HCT116 (cell line): ENCODE data around the gene SLC25A4. TPM values are rescaled to one million over a fixed set of nuclear protein-coding genes. Genes with fewer than 3 reads are reported as not detected.

Experiments used
- ATAC-seq: fragments of 200-7000 bp; cut with Tn5 transposase; 2 replicates; pipeline ENCODE4 v1.9.1; 2020; ENCODE audit warnings: mild to moderate bottlenecking, moderate library complexity
- BruUV-seq: library from RNA; stranded (reverse); fragments of 400-500 nt; replicated peaks from 2 replicates; lab custom pipeline; 2021; lab: Mats Ljungman, UMichigan
- CTCF ChIA-PET: fragments of 300-600 bp; sonication (Branson Sonifier 250); formaldehyde crosslinking; loops from one replicate; lab custom pipeline; 2021; ENCODE audit warnings: antibody characterized with exemption; lab: Charles Lee
- POLR2A ChIA-PET: fragments of 300-600, 350-600 bp; sonication (Branson Sonifier 250); formaldehyde crosslinking; loops from one replicate; lab custom pipeline; 2021; ENCODE audit warnings: antibody characterized with exemption; lab: Charles Lee
- RAD21 ChIA-PET, 2 experiments: fragments of 300-600 bp; sonication (Branson Sonifier 250); formaldehyde crosslinking; loops; one replicate each; lab custom pipeline; 2023; ENCODE audit warnings: low total read pairs in 2 of 2; ENCODE audit not compliant: uncharacterized antibody in 2 of 2, unreplicated experiment in 2 of 2, low non-redundant PET in 1 of 2; lab: Charles Lee
- DNase-seq: peaks from one replicate; pipeline ENCODE4 v3.0.0-alpha.2; 2010; ENCODE audit warnings: low read depth, low spot score
- H2AFZ ChIP-seq: fragments of 200-600 bp; shearing (Covaris generic), sonication (generic); 2 replicates; pipeline ENCODE4 v1.6.1; 2017; ENCODE audit warnings: low read depth, mixed run types, mixed read lengths, antibody characterized with exemption, low read length; ENCODE audit not compliant: poor library complexity, severe bottlenecking
- H3K27ac ChIP-seq: 2 replicates; pipeline ENCODE4 v1.5.1; 2012; ENCODE audit warnings: low read depth, low read length
- H3K27me3 ChIP-seq: fragments of 200-600 bp; sonication (generic); 2 replicates; pipeline ENCODE4 v1.6.1; 2016; ENCODE audit warnings: mixed run types, low read length, mixed read lengths; ENCODE audit not compliant: insufficient read depth
- H3K36me3 ChIP-seq, 2 experiments: fragments of 200-500 bp in 1 of 2; fragments of 200-600 bp in 1 of 2; sonication (Bioruptor generic) in 1 of 2; sonication (generic) in 1 of 2; 2 replicates each; pipeline versions ENCODE4 v1.5.1 to v1.6.1; 2014 to 2016; ENCODE audit warnings: low read length in 2 of 2, inconsistent platforms in 1 of 2, mixed read lengths in 1 of 2, mixed run types in 1 of 2; ENCODE audit not compliant: insufficient read depth in 2 of 2, control insufficient read depth in 1 of 2
- H3K4me1 ChIP-seq, 2 experiments: fragments of 200-600 bp in 1 of 2; sonication (generic) in 1 of 2; 2 replicates each; pipeline versions ENCODE4 v1.5.1 to v1.6.1; 2012 to 2017; ENCODE audit warnings: low read length in 2 of 2, inconsistent platforms in 1 of 2, mild to moderate bottlenecking in 1 of 2, mixed read lengths in 1 of 2, mixed run types in 1 of 2, moderate library complexity in 1 of 2; ENCODE audit not compliant: insufficient read depth in 2 of 2, control insufficient read depth in 1 of 2
- H3K4me2 ChIP-seq: fragments of 200-600 bp; sonication (generic); 2 replicates; pipeline ENCODE4 v1.6.1; 2017; ENCODE audit warnings: mixed run types, low read length, mixed read lengths
- H3K4me3 ChIP-seq, 2 experiments: fragments of 200-600 bp in 1 of 2; sonication (generic) in 1 of 2; replicated peaks in 1 of 2; 2 replicates each; pipeline ENCODE4 v1.5.1; 2011 to 2016; ENCODE audit warnings: low read length in 2 of 2, control low read depth in 1 of 2, low read depth in 1 of 2, mild to moderate bottlenecking in 1 of 2, mixed read lengths in 1 of 2, mixed run types in 1 of 2
- H3K79me2 ChIP-seq: fragments of 200-600 bp; sonication (generic); 2 replicates; pipeline ENCODE4 v1.6.1; 2017; ENCODE audit warnings: mild to moderate bottlenecking, mixed run types, low read length, moderate library complexity, mixed read lengths; ENCODE audit not compliant: insufficient read depth
- H3K9ac ChIP-seq: fragments of 200-600 bp; sonication (generic); 2 replicates; pipeline ENCODE4 v1.6.1; 2016; ENCODE audit warnings: low read length, mixed read lengths
- H3K9me2 ChIP-seq: fragments of 200-600 bp; sonication (generic), shearing (Covaris generic); 2 replicates; pipeline ENCODE4 v1.6.1; 2017; ENCODE audit warnings: mixed run types, mild to moderate bottlenecking, moderate library complexity; ENCODE audit not compliant: insufficient read depth
- H3K9me3 ChIP-seq, 2 experiments: fragments of 200-500 bp in 1 of 2; fragments of 200-600 bp in 1 of 2; sonication (Bioruptor generic) in 1 of 2; sonication (generic) in 1 of 2; 2 replicates each; pipeline ENCODE4 v1.6.1; 2014 to 2017; ENCODE audit warnings: low read length in 2 of 2, mixed read lengths in 2 of 2, inconsistent platforms in 1 of 2, low read depth in 1 of 2, mild to moderate bottlenecking in 1 of 2, mixed run types in 1 of 2, moderate library complexity in 1 of 2; ENCODE audit not compliant: control insufficient read depth in 1 of 2, insufficient read depth in 1 of 2
- H4K20me1 ChIP-seq: fragments of 200-600 bp; sonication (generic), shearing (Covaris generic); 2 replicates; pipeline ENCODE4 v1.6.1; 2017; ENCODE audit warnings: mixed run types, mild to moderate bottlenecking, moderate library complexity; ENCODE audit not compliant: insufficient read depth
- ATF3 ChIP-seq: IDR thresholded peaks from 2 replicates; pipeline ENCODE4 v1.6.1; 2012
- ELF1 ChIP-seq: IDR thresholded peaks from 2 replicates; pipeline ENCODE4 v1.6.1; 2012; ENCODE audit warnings: low read depth, borderline replicate concordance
- EZH2 ChIP-seq: fragments of 200-600 bp; sonication (generic); IDR thresholded peaks from 2 replicates; pipeline ENCODE4 v1.6.1; 2017; ENCODE audit warnings: antibody characterized with exemption, mixed run types
- FOSL1 ChIP-seq: IDR thresholded peaks from 2 replicates; pipeline ENCODE4 v1.6.1; 2012; ENCODE audit warnings: low read depth
- JUND ChIP-seq: IDR thresholded peaks from 2 replicates; pipeline ENCODE4 v1.6.1; 2012
- MAX ChIP-seq: IDR thresholded peaks from 2 replicates; pipeline ENCODE4 v1.6.1; 2012
- REST ChIP-seq: IDR thresholded peaks from 2 replicates; pipeline ENCODE4 v1.6.1; 2012; ENCODE audit warnings: low read depth
- SP1 ChIP-seq: IDR thresholded peaks from 2 replicates; pipeline ENCODE4 v1.6.1; 2012; ENCODE audit warnings: low read depth
- TCF7L2 ChIP-seq: IDR thresholded peaks from 2 replicates; pipeline ENCODE4 v1.7.0; 2011; ENCODE audit warnings: borderline replicate concordance, inconsistent platforms; ENCODE audit not compliant: insufficient read depth, insufficient read length; ENCODE audit errors: extremely low read depth
- ZFX ChIP-seq: fragments of 450-650 bp; IDR thresholded peaks from 2 replicates; pipeline ENCODE4 v1.6.1; 2017
- intact Hi-C: fragments of 100-400 bp; cut with micrococcal nuclease; formaldehyde crosslinking; loops from 2 replicates; pipeline ENCODE4 v1.10.0; 2022
- total RNA-seq: library from RNA; stranded (reverse); gene quantifications from one replicate; pipeline ENCODE4 v1.2.1, GENCODE V29; 2021; ENCODE audit not compliant: unreplicated experiment

The SLC25A4 gene
- total RNA-seq, 1 experiment from 2014 or later = 27.9 TPM

GRCh38 chr4:185165605-185166063 lies 22.6 kb downstream of the SLC25A4 start:
- no peak for DNase-seq
- no peak for ATAC-seq
- no peak overlapping the region for H3K4me2 ChIP-seq
- POLR2A ChIA-PET = no interaction called here
- no peak overlapping the region for H3K4me3 ChIP-seq
- H3K9ac ChIP-seq = no peak overlapping the region
- H2AFZ ChIP-seq = no peak overlapping the region
- no peak overlapping the region for H3K27ac ChIP-seq
- H4K20me1 ChIP-seq = 0 out of 2 replicates have a peak, but pooled peaks cover 5% of the 10 kb centered on the region
- no peaks in the 10 kb centered on the region for H3K9me3 ChIP-seq
- H3K4me1 ChIP-seq = no peaks in the 10 kb centered on the region; a peak in 1 of 4 replicates
- peaks cover 7 to 34% of the 10 kb centered on the region in 2 experiments; a peak in 3 of 4 replicates for H3K36me3 ChIP-seq
- TF ChIP-seq REST = no peak
- no peak for TF ChIP-seq ELF1
- TF ChIP-seq MAX = no peak
- no peak for TF ChIP-seq SP1
- no peak for TF ChIP-seq JUND
- no peak for TF ChIP-seq TCF7L2
- TF ChIP-seq FOSL1 = no peak
- TF ChIP-seq ATF3 = no peak
- no peak for TF ChIP-seq EZH2
- no peak for TF ChIP-seq ZFX
- TF ChIP-seq, all 23 proteins: peak for 0
- Histone ChIP-seq H3K79me2 (peaks cover 10% of the 10 kb centered on the region; the same call in 1 of the 2 replicates), H3K27me3 (no peaks in the 10 kb centered on the region), H3K9me2 (no peaks in the 10 kb centered on the region)
- intact Hi-C loops = no loop called here
- no TSS peak for BruUV-seq
- ChIA-PET CTCF (no interaction called here), RAD21 (no interaction called here)
